Measurements from ENCODE around the gene NPVF. TPM values are rescaled to one million over a fixed set of nuclear protein-coding genes. Genes with fewer than 3 reads are reported as not detected.

The NPVF gene
- total RNA-seq, 1 experiment from 2014 or later, result not detected

- no peaks in the 10 kb centered on the region for H3F3A ChIP-seq (ENCODE audit: low read length, unreplicated experiment)
- ChIA-PET POLR2A (ENCODE audit: unreplicated experiment) (interaction anchor here (1.0 kb wide), 1 partner anchor 54 kb away, joined by 5 read pairs; no protein-coding TSS in a partner anchor), CTCF (interaction anchor here (0.6 to 0.8 kb wide), 8 partner anchors 11 to 1723 kb away, joined by 3 to 5 read pairs (median 3); no protein-coding TSS in a partner anchor)
- H3K79me2 ChIP-seq (ENCODE audit: low read length), result no peaks in the 10 kb centered on the region
- no peaks in the 10 kb centered on the region for H3K4me1 ChIP-seq (ENCODE audit: insufficient read depth, low read length)
- TF ChIP-seq EZH2 (IDR thresholded peaks at IDR 0.05; ENCODE audit: low read length, unreplicated experiment) (no peak), CTCF (conservative IDR thresholded peaks at IDR 0.05; ENCODE audit: low read depth, low read length) (peak; percentile 70)
- ATAC-seq (peak; percentile 98), DNase-seq (peak; percentile 77)
- H3K36me3 ChIP-seq (ENCODE audit: low read depth, low read length), result no peaks in the 10 kb centered on the region
- no peaks in the 10 kb centered on the region for H4K20me1 ChIP-seq (ENCODE audit: low read length)
- no peak overlapping the region for H3K27ac ChIP-seq (ENCODE audit: low read length)
- H3K4me2 ChIP-seq (ENCODE audit: low read length), result peak overlapping the region; percentile 81
- H2AFZ ChIP-seq (ENCODE audit: low read length), result peak overlapping the region; percentile 94
- peak overlapping the region; percentile 68 for H3K4me3 ChIP-seq (ENCODE audit: low read length)
- intact Hi-C loops (cut with micrococcal nuclease), result no loop called here
- no TSS peak for BruUV-seq (replicated peaks)
- no peaks in the 10 kb centered on the region for H3K9me2 ChIP-seq (replicated peaks; ENCODE audit: low read length)
- H3K27me3 ChIP-seq (ENCODE audit: low read length), result no peaks in the 10 kb centered on the region
- H3K9me3 ChIP-seq (ENCODE audit: low read length), result no peaks in the 10 kb centered on the region
- no peak overlapping the region for H3K9ac ChIP-seq (ENCODE audit: low read length)
Measured at GRCh38 chr7:25179771-25180591, 48.3 kb downstream of the NPVF start.

- no peak for ATAC-seq
- no peaks in the 10 kb centered on the region for H3K27me3 ChIP-seq (ENCODE audit: low read length)
- H3K9me3 ChIP-seq (ENCODE audit: low read length), result no peaks in the 10 kb centered on the region
- H3K9me2 ChIP-seq (replicated peaks; ENCODE audit: low read length), result no peaks in the 10 kb centered on the region
- H3K27ac ChIP-seq (ENCODE audit: low read length), result no peak overlapping the region
- peak overlapping the region; percentile 83 for H2AFZ ChIP-seq (ENCODE audit: low read length)
- ChIA-PET CTCF (interaction anchor here (0.6 kb wide), 1 partner anchor 260 kb away, joined by 5 read pairs; no protein-coding TSS in a partner anchor), POLR2A (ENCODE audit: unreplicated experiment) (no interaction called here)
- TSS peak; percentile 47 for BruUV-seq (replicated peaks)
- H4K20me1 ChIP-seq (ENCODE audit: low read length), result no peaks in the 10 kb centered on the region
- no peak for TF ChIP-seq EZH2phosphoT487 (IDR thresholded peaks at IDR 0.05; ENCODE audit: borderline replicate concordance, low read length)
- TF ChIP-seq EZH2 (IDR thresholded peaks at IDR 0.05; ENCODE audit: low read length, unreplicated experiment), result no peak
- no peak for TF ChIP-seq CTCF (conservative IDR thresholded peaks at IDR 0.05; ENCODE audit: low read depth, low read length)
- no peak overlapping the region for H3K9ac ChIP-seq (ENCODE audit: low read length)
- H3K4me1 ChIP-seq (ENCODE audit: insufficient read depth, low read length), result no peaks in the 10 kb centered on the region
- intact Hi-C loops (cut with micrococcal nuclease), result no loop called here
- DNase-seq, result no peak
- no peaks in the 10 kb centered on the region for H3K79me2 ChIP-seq (ENCODE audit: low read length)
- peak overlapping the region; percentile 81 for H3K4me2 ChIP-seq (ENCODE audit: low read length)
- H3F3A ChIP-seq (ENCODE audit: low read length, unreplicated experiment), result no peaks in the 10 kb centered on the region
- no peaks in the 10 kb centered on the region for H3K36me3 ChIP-seq (ENCODE audit: low read depth, low read length)
- peak overlapping the region; percentile 68 for H3K4me3 ChIP-seq (ENCODE audit: low read length)
Measured at GRCh38 chr7:25179325-25179724, 49.0 kb downstream of the NPVF start.

Other genes starting within 250 kb of the NPVF start
- 10.5 and 11.6 TPM in 2 replicates for gene OSBPL3, start 248.3 kb downstream of the NPVF start, total RNA-seq (2014; rRNA removed)
- 85.4 and 101 TPM in 2 replicates for gene CYCS, start 103.2 kb downstream of the NPVF start, total RNA-seq (2014; rRNA removed)